DND-41 (cell line): Measurements from ENCODE around the gene CUEDC2.

Source experiments
- ATAC-seq: fragments of 200-7000 bp; cut with Tn5 transposase; 3 replicates; pipeline ENCODE4 v1.9.1; 2021; ENCODE audit warnings: low read depth; ENCODE audit not compliant: insufficient read depth
- DNase-seq: peaks from one replicate; pipeline ENCODE4 v3.0.0-alpha.2; 2020
- H2AFZ ChIP-seq: 2 replicates; pipeline ENCODE4 v1.6.0; 2012; ENCODE audit warnings: low read depth, low read length
- H3K27ac ChIP-seq: 2 replicates; pipeline ENCODE4 v1.5.1; 2012; ENCODE audit warnings: low read length, inconsistent platforms
- H3K27me3 ChIP-seq: fragments of 200-600 bp; sonication (generic); 2 replicates; pipeline ENCODE4 v1.6.0; 2012; ENCODE audit warnings: low read length, mild to moderate bottlenecking, inconsistent platforms; ENCODE audit not compliant: insufficient read depth, poor library complexity
- H3K36me3 ChIP-seq: 2 replicates; pipeline ENCODE4 v1.5.1; 2012; ENCODE audit warnings: low read length, inconsistent platforms; ENCODE audit not compliant: insufficient read depth
- H3K4me1 ChIP-seq: 2 replicates; pipeline ENCODE4 v1.5.1; 2012; ENCODE audit warnings: mild to moderate bottlenecking, low read length; ENCODE audit not compliant: insufficient read depth
- H3K4me2 ChIP-seq: 2 replicates; pipeline ENCODE4 v1.6.0; 2012; ENCODE audit warnings: mild to moderate bottlenecking, moderate library complexity, low read length, inconsistent platforms; ENCODE audit not compliant: insufficient read depth
- H3K4me3 ChIP-seq, 2 experiments: fragments of 200-600 bp in 1 of 2; shearing (Covaris generic) in 1 of 2; 2 replicates each; pipeline ENCODE4 v1.5.1; 2012 to 2016; ENCODE audit warnings: inconsistent platforms in 2 of 2, low read length in 2 of 2, mild to moderate bottlenecking in 2 of 2, low read depth in 1 of 2, moderate library complexity in 1 of 2
- H3K79me2 ChIP-seq: 2 replicates; pipeline ENCODE4 v1.6.0; 2012; ENCODE audit warnings: low read length, inconsistent platforms; ENCODE audit not compliant: insufficient read depth
- H3K9ac ChIP-seq: 2 replicates; pipeline ENCODE4 v1.6.0; 2012; ENCODE audit warnings: low read depth, mild to moderate bottlenecking, inconsistent platforms, low read length, moderate library complexity
- H3K9me3 ChIP-seq: 2 replicates; pipeline ENCODE4 v1.5.1; 2012; ENCODE audit warnings: low read length, moderate library complexity, mild to moderate bottlenecking, inconsistent platforms; ENCODE audit not compliant: insufficient read depth, severe bottlenecking
- H4K20me1 ChIP-seq: 2 replicates; pipeline ENCODE4 v1.6.0; 2012; ENCODE audit warnings: low read length; ENCODE audit not compliant: insufficient read depth
- CTCF ChIP-seq: IDR thresholded peaks from 2 replicates; pipeline ENCODE4 v1.5.1; 2012; ENCODE audit warnings: borderline replicate concordance, low read length, moderate library complexity, mild to moderate bottlenecking; ENCODE audit not compliant: poor library complexity, severe bottlenecking; ENCODE audit errors: extremely low read depth
- EZH2 ChIP-seq: IDR thresholded peaks from 3 replicates; pipeline ENCODE4 v1.6.1; 2012; ENCODE audit warnings: borderline replicate concordance, low read depth, mild to moderate bottlenecking, moderate library complexity, low read length, inconsistent platforms; ENCODE audit not compliant: severe bottlenecking

Gene CUEDC2

GRCh38 chr10:102413053-102413705 is 19.2 kb downstream of the CUEDC2 start:
- DNase-seq (peak; percentile 69), ATAC-seq (peak; percentile 74)
- Histone ChIP-seq H4K20me1 (peaks cover 10% of the 10 kb centered on the region), H3K79me2 (no peaks in the 10 kb centered on the region), H3K27me3 (peaks cover 28% of the 10 kb centered on the region), H2AFZ (no peak overlapping the region), H3K9me3 (no peaks in the 10 kb centered on the region), H3K4me2 (no peak overlapping the region), H3K27ac (no peak overlapping the region), H3K9ac (no peak overlapping the region), H3K4me1 (peaks cover 10% of the 10 kb centered on the region), H3K36me3 (no peaks in the 10 kb centered on the region), H3K4me3 (no peak overlapping the region)
- TF ChIP-seq EZH2 (no peak), CTCF (no peak)

GRCh38 chr10:102412293-102412692 is 20.1 kb downstream of the CUEDC2 start:
- ATAC-seq (no peak), DNase-seq (no peak)
- Histone ChIP-seq H2AFZ (no peak overlapping the region), H3K9me3 (no peaks in the 10 kb centered on the region), H3K4me1 (peaks cover 10% of the 10 kb centered on the region), H4K20me1 (peaks cover 10% of the 10 kb centered on the region), H3K27me3 (peaks cover 35% of the 10 kb centered on the region), H3K79me2 (no peaks in the 10 kb centered on the region), H3K4me3 (no peak overlapping the region), H3K27ac (no peak overlapping the region), H3K9ac (no peak overlapping the region), H3K4me2 (no peak overlapping the region), H3K36me3 (no peaks in the 10 kb centered on the region)
- no peak for TF ChIP-seq EZH2
- TF ChIP-seq CTCF: no peak

GRCh38 chr10:102411341-102412255 is 20.8 kb downstream of the CUEDC2 start:
- Histone ChIP-seq H3K79me2 (no peaks in the 10 kb centered on the region), H3K4me3 (no peak overlapping the region), H4K20me1 (peaks cover 10% of the 10 kb centered on the region), H3K9ac (no peak overlapping the region), H2AFZ (no peak overlapping the region), H3K4me1 (peaks cover 10% of the 10 kb centered on the region), H3K4me2 (no peak overlapping the region), H3K9me3 (no peaks in the 10 kb centered on the region), H3K36me3 (no peaks in the 10 kb centered on the region), H3K27me3 (peaks cover 35% of the 10 kb centered on the region), H3K27ac (no peak overlapping the region)
- DNase-seq (no peak), ATAC-seq (no peak)
- TF ChIP-seq CTCF: no peak
- no peak for TF ChIP-seq EZH2
